Tibial nerve (tissue), 3 donors: ENCODE results near the gene CRYBA2.
A peak's percentile ranks its signal among the peaks of the same experiment; 100 is the strongest.

Source experiments
- POLR2A ChIP-seq, 2 donors: fragments of 450-650 bp; IDR thresholded peaks; one replicate each; pipeline ENCODE4 v1.6.1; 2017; ENCODE audit warnings: antibody characterized with exemption in 2 of 2, mild to moderate bottlenecking in 2 of 2, moderate library complexity in 2 of 2
- TF ChIP-seq, protein P1 (sequence below), 5 experiments: fragments of 200-600 bp in 3 of 5; fragments of 450-650 bp in 2 of 5; sonication (generic) in 3 of 5; IDR thresholded peaks; one replicate each; pipeline ENCODE4 v1.5.1; 2016 to 2019; ENCODE audit warnings: antibody characterized with exemption in 5 of 5, mild to moderate bottlenecking in 3 of 5, moderate library complexity in 2 of 5

DNA sequence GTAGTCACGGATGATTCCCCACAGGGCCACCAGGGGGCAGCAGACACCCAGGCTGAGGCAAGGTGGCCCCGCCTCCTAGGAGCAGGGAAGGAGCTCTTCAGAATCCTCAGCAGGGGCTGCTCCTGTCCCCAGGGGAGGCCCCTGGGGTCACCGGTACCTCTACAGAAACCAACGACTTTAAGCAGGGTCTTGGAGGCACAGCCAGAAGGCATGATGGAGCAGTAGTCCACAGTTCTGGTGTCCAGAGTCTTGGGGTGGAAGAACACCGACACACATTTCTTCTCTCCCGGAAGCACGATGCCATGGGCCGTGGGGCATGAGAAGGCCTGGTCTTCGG lies 36.6 kb upstream of the CRYBA2 start:
- TF ChIP-seq, protein P1, sequence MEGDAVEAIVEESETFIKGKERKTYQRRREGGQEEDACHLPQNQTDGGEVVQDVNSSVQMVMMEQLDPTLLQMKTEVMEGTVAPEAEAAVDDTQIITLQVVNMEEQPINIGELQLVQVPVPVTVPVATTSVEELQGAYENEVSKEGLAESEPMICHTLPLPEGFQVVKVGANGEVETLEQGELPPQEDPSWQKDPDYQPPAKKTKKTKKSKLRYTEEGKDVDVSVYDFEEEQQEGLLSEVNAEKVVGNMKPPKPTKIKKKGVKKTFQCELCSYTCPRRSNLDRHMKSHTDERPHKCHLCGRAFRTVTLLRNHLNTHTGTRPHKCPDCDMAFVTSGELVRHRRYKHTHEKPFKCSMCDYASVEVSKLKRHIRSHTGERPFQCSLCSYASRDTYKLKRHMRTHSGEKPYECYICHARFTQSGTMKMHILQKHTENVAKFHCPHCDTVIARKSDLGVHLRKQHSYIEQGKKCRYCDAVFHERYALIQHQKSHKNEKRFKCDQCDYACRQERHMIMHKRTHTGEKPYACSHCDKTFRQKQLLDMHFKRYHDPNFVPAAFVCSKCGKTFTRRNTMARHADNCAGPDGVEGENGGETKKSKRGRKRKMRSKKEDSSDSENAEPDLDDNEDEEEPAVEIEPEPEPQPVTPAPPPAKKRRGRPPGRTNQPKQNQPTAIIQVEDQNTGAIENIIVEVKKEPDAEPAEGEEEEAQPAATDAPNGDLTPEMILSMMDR (IDR thresholded peaks at IDR 0.05), result peak; percentile 87 to 96 (median 94)
- no peak for TF ChIP-seq POLR2A (IDR thresholded peaks at IDR 0.05)
